Panc1 (cell line): Measurements from ENCODE around the gene ERGIC1. TPM values are rescaled to one million over a fixed set of nuclear protein-coding genes. Genes with fewer than 3 reads are reported as not detected.

Experiments used
- ATAC-seq: fragments of 200-7000 bp; cut with Tn5 transposase; 2 replicates; pipeline ENCODE4 v1.9.1; 2020; ENCODE audit warnings: mild to moderate bottlenecking, moderate library complexity
- BruUV-seq: library from RNA; stranded (reverse); fragments of 400-500 nt; replicated peaks from 2 replicates; lab custom pipeline; 2021; lab: Mats Ljungman, UMichigan
- CTCF ChIA-PET: fragments of 300-600 bp; sonication (Branson Sonifier 250); formaldehyde crosslinking; loops from one replicate; lab custom pipeline; 2022; ENCODE audit warnings: antibody characterized with exemption; lab: Charles Lee
- POLR2A ChIA-PET: fragments of 300-600 bp; sonication (Branson Sonifier 250); formaldehyde crosslinking; loops from one replicate; lab custom pipeline; 2022; ENCODE audit warnings: antibody characterized with exemption; lab: Charles Lee
- DNase-seq: peaks from one replicate; pipeline ENCODE4 v3.0.0-alpha.2; 2010; ENCODE audit warnings: low read depth, low spot score
- H3K27ac ChIP-seq: 2 replicates; pipeline ENCODE4 v1.5.1; 2011; ENCODE audit warnings: mild to moderate bottlenecking, low read length, inconsistent platforms
- H3K27me3 ChIP-seq: fragments of 200-500 bp; sonication (Bioruptor generic); 2 replicates; pipeline ENCODE4 v1.6.0; 2014; ENCODE audit warnings: low read length, inconsistent platforms; ENCODE audit not compliant: control insufficient read depth, insufficient read depth
- H3K36me3 ChIP-seq: fragments of 200-500 bp; sonication (Bioruptor generic); 2 replicates; pipeline ENCODE4 v1.5.1; 2014; ENCODE audit warnings: inconsistent platforms, mild to moderate bottlenecking, low read length, moderate library complexity; ENCODE audit not compliant: control insufficient read depth, insufficient read depth
- H3K4me1 ChIP-seq: 2 replicates; pipeline ENCODE4 v1.5.1; 2011; ENCODE audit warnings: inconsistent platforms, mild to moderate bottlenecking, low read length, moderate library complexity; ENCODE audit not compliant: control insufficient read depth, insufficient read depth
- H3K4me3 ChIP-seq, 2 experiments: 2 replicates each; pipeline ENCODE4 v1.5.1; 2011 to 2012; ENCODE audit warnings: low read depth in 2 of 2, low read length in 2 of 2, mild to moderate bottlenecking in 2 of 2, inconsistent platforms in 1 of 2, moderate library complexity in 1 of 2
- H3K9me3 ChIP-seq: fragments of 200-500 bp; sonication (Bioruptor generic); 2 replicates; pipeline ENCODE4 v1.5.1; 2014; ENCODE audit warnings: low read depth, mild to moderate bottlenecking, inconsistent platforms, low read length, moderate library complexity; ENCODE audit not compliant: control insufficient read depth, insufficient read depth
- CTCF ChIP-seq: fragments of 450-650 bp; IDR thresholded peaks from 2 replicates; pipeline ENCODE4 v1.5.1; 2017; ENCODE audit warnings: mild to moderate bottlenecking
- POLR2AphosphoS5 ChIP-seq: IDR thresholded peaks from 2 replicates; pipeline ENCODE4 v1.6.1; 2012; ENCODE audit warnings: mild to moderate bottlenecking, low read depth, low read length, moderate library complexity
- REST ChIP-seq, 2 experiments: IDR thresholded peaks; 2 replicates each; pipeline ENCODE4 v1.6.1; 2011 to 2012; ENCODE audit warnings: low read depth in 2 of 2, control low read depth in 1 of 2, low read length in 1 of 2, mild to moderate bottlenecking in 1 of 2, moderate library complexity in 1 of 2; ENCODE audit not compliant: insufficient read depth in 1 of 2
- SIN3A ChIP-seq: IDR thresholded peaks from 2 replicates; pipeline ENCODE4 v1.6.1; 2012; ENCODE audit warnings: low read depth, mild to moderate bottlenecking, low read length, moderate library complexity, borderline replicate concordance; ENCODE audit not compliant: insufficient read depth
- TCF7L2 ChIP-seq: IDR thresholded peaks from 2 replicates; pipeline ENCODE4 v1.6.1; 2011; ENCODE audit warnings: mild to moderate bottlenecking, low read depth, low read length, inconsistent platforms
- in situ Hi-C: cut with HindIII; loops from 2 replicates; pipeline ENCODE4 v1.10.0; 2016; ENCODE audit warnings: low sequenced_read_pairs, low pct_unique_long_range_greater_than_20kb
- intact Hi-C: fragments of 100-400 bp; cut with micrococcal nuclease; formaldehyde crosslinking; loops from one replicate; pipeline ENCODE4 v1.10.0; 2022; ENCODE audit not compliant: unreplicated experiment
- total RNA-seq: library from RNA; stranded (reverse); gene quantifications from one replicate; pipeline ENCODE4 v1.2.1, GENCODE V29; 2021; ENCODE audit not compliant: unreplicated experiment

ERGIC1 gene
- total RNA-seq, 1 experiment from 2014 or later = 206 TPM

- no peaks in the 10 kb centered on the region for H3K27me3 ChIP-seq
- H3K36me3 ChIP-seq = no peaks in the 10 kb centered on the region
- no peak for ATAC-seq
- no peak overlapping the region for H3K4me3 ChIP-seq
- in situ Hi-C loops = no loop called here
- no TSS peak for BruUV-seq
- no peak for DNase-seq
- ChIA-PET CTCF (no interaction called here), POLR2A (interaction anchor here (1.4 kb wide), 1 partner anchor 102 kb away, joined by 4 read pairs; the partner anchor contains the start of gene DUSP1)
- H3K9me3 ChIP-seq = no peaks in the 10 kb centered on the region
- H3K4me1 ChIP-seq = peaks cover 89% of the 10 kb centered on the region
- peak overlapping the region; percentile 98 for H3K27ac ChIP-seq
- TF ChIP-seq POLR2AphosphoS5 (no peak), CTCF (no peak), TCF7L2 (no peak)
- intact Hi-C loops = no loop called here
These were observed 39.5 kb downstream of the ERGIC1 start for GRCh38 chr5:172873513-172873912.

GRCh38 chr5:172874647-172875504, 40.8 kb downstream of the ERGIC1 start:
- no peaks in the 10 kb centered on the region for H3K9me3 ChIP-seq
- ATAC-seq (no peak), DNase-seq (no peak)
- intact Hi-C loops = no loop called here
- in situ Hi-C loops = no loop called here
- H3K4me3 ChIP-seq = no peak overlapping the region
- no peak for TF ChIP-seq POLR2AphosphoS5
- TF ChIP-seq SIN3A = no peak
- no peak for TF ChIP-seq TCF7L2
- no peak for TF ChIP-seq CTCF
- no peak for TF ChIP-seq REST (IDR thresholded peaks at IDR 0.05; ENCODE audit: insufficient read depth in 1 of 2, low read depth in 2 of 2, low read length in 1 of 2)
- H3K36me3 ChIP-seq = no peaks in the 10 kb centered on the region
- H3K4me1 ChIP-seq = peaks cover 81% of the 10 kb centered on the region
- CTCF ChIA-PET = no interaction called here
- no TSS peak for BruUV-seq
- peak overlapping the region; percentile 98 for H3K27ac ChIP-seq
- POLR2A ChIA-PET = interaction anchor here (1.4 kb wide), 1 partner anchor 104 kb away, joined by 4 read pairs; the partner anchor contains the start of gene DUSP1
- H3K27me3 ChIP-seq = no peaks in the 10 kb centered on the region
